Measurements from ENCODE around the gene TPST2. TPM values are rescaled to one million over a fixed set of nuclear protein-coding genes. Genes with fewer than 3 reads are reported as not detected.

The TPST2 gene
- total RNA-seq, 2 experiments from 2014 or later: 7.2 to 7.4 TPM

GRCh38 chr22:26599505-26599904 is 9.6 kb upstream of the TPST2 start:
- TF ChIP-seq CTCF (IDR thresholded peaks at IDR 0.05): no peak
- H3K27ac Mint-ChIP-seq: no peak overlapping the region

GRCh38 chr22:26597480-26597879 is 7.5 kb upstream of the TPST2 start:
- H3K4me1 Mint-ChIP-seq (ENCODE audit: low read depth): peaks cover 16% of the 10 kb centered on the region
- POLR2A ChIA-PET: no interaction called here

More at GRCh38 chr22:26599505-26599904, 9.6 kb upstream of the TPST2 start:
- intact Hi-C loops (cut with DNase I, micrococcal nuclease): no loop called here
- no peaks in the 10 kb centered on the region for H3K27me3 ChIP-seq (ENCODE audit: control insufficient read depth in 1 of 2, insufficient read depth in 2 of 2, low read length in 2 of 2)
- DNase-seq: no peak
- ChIA-PET POLR2A (no interaction called here), CTCF (no interaction called here)
- no peak for ATAC-seq (ENCODE audit: poor library complexity)
- H3K4me3 ChIP-seq (ENCODE audit: low read length): no peak overlapping the region
- peaks cover 4% of the 10 kb centered on the region for H3K27me3 Mint-ChIP-seq
- H3K4me3 Mint-ChIP-seq: no peak overlapping the region
- no peaks in the 10 kb centered on the region for H3K4me1 Mint-ChIP-seq (ENCODE audit: low read depth)
- no peaks in the 10 kb centered on the region for H3K9me3 Mint-ChIP-seq
- H3K36me3 Mint-ChIP-seq (ENCODE audit: low read depth): no peaks in the 10 kb centered on the region
- no peak overlapping the region for H3K27ac ChIP-seq (ENCODE audit: low read depth in 1 of 2, low read length in 2 of 2)
- H3K4me1 ChIP-seq (ENCODE audit: insufficient read depth, low read length): peaks cover 5% of the 10 kb centered on the region
- H3K36me3 ChIP-seq (ENCODE audit: insufficient read depth, low read length): no peaks in the 10 kb centered on the region
- H3K9me3 ChIP-seq (ENCODE audit: control insufficient read depth in 1 of 2, insufficient read depth in 1 of 2, low read length in 2 of 2): no peaks in the 10 kb centered on the region

GRCh38 chr22:26597026-26597425 is 7.1 kb upstream of the TPST2 start:
- CTCF ChIA-PET: no interaction called here
- peak in 1 of 14 experiments; percentile 74 for DNase-seq

More at GRCh38 chr22:26597480-26597879, 7.5 kb upstream of the TPST2 start:
- Histone ChIP-seq H3K27ac (ENCODE audit: low read depth in 1 of 2, low read length in 2 of 2) (no peak overlapping the region), H3K36me3 (ENCODE audit: insufficient read depth, low read length) (no peaks in the 10 kb centered on the region), H3K27me3 (ENCODE audit: control insufficient read depth in 1 of 2, insufficient read depth in 2 of 2, low read length in 2 of 2) (no peaks in the 10 kb centered on the region), H3K4me1 (ENCODE audit: insufficient read depth, low read length) (peaks cover 25% of the 10 kb centered on the region), H3K4me3 (ENCODE audit: low read length) (no peak overlapping the region), H3K9me3 (ENCODE audit: control insufficient read depth in 1 of 2, insufficient read depth in 1 of 2, low read length in 2 of 2) (no peaks in the 10 kb centered on the region)
- Mint-ChIP-seq H3K36me3 (ENCODE audit: low read depth) (no peaks in the 10 kb centered on the region), H3K9me3 (no peaks in the 10 kb centered on the region), H3K4me3 (no peak overlapping the region), H3K27ac (no peak overlapping the region), H3K27me3 (peaks cover 4% of the 10 kb centered on the region)
- intact Hi-C loops (cut with DNase I, micrococcal nuclease): no loop called here
- CTCF ChIA-PET: interaction anchor here (0.6 kb wide), 1 partner anchor 14 kb away, joined by 3 read pairs; no protein-coding TSS in a partner anchor
- ATAC-seq (ENCODE audit: poor library complexity) (no peak), DNase-seq (no peak)
- no peak for TF ChIP-seq CTCF (IDR thresholded peaks at IDR 0.05)

More at GRCh38 chr22:26597026-26597425, 7.1 kb upstream of the TPST2 start:
- no peak overlapping the region for H3K4me3 ChIP-seq (ENCODE audit: low read length)
- Mint-ChIP-seq H3K36me3 (ENCODE audit: low read depth) (no peaks in the 10 kb centered on the region), H3K4me3 (no peak overlapping the region), H3K27me3 (peaks cover 4% of the 10 kb centered on the region), H3K27ac (no peak overlapping the region), H3K4me1 (ENCODE audit: low read depth) (peaks cover 21% of the 10 kb centered on the region), H3K9me3 (no peaks in the 10 kb centered on the region)
- H3K27ac ChIP-seq (ENCODE audit: low read depth in 1 of 2, low read length in 2 of 2): no peak overlapping the region
- H3K36me3 ChIP-seq (ENCODE audit: insufficient read depth, low read length): no peaks in the 10 kb centered on the region
- intact Hi-C loops (cut with DNase I, micrococcal nuclease): no loop called here
- peaks cover 29% of the 10 kb centered on the region for H3K4me1 ChIP-seq (ENCODE audit: insufficient read depth, low read length)
- POLR2A ChIA-PET: no interaction called here
- H3K9me3 ChIP-seq (ENCODE audit: control insufficient read depth in 1 of 2, insufficient read depth in 1 of 2, low read length in 2 of 2): no peaks in the 10 kb centered on the region
- ATAC-seq (ENCODE audit: poor library complexity): no peak
- TF ChIP-seq CTCF (IDR thresholded peaks at IDR 0.05): no peak
- no peaks in the 10 kb centered on the region for H3K27me3 ChIP-seq (ENCODE audit: control insufficient read depth in 1 of 2, insufficient read depth in 2 of 2, low read length in 2 of 2)
